T-helper 9 cell (primary cell): ENCODE data around the gene ME2.
"Not testable (repeated sequence)": the region's sequence is repeated elsewhere in the genome, so short reads cannot be mapped to it uniquely, and the experiment has no call there.

Experiments
- DNase-seq: peaks from one replicate; pipeline ENCODE4 v3.0.0-alpha.2; 2020
- total RNA-seq, 2 donors: gene quantifications; one replicate each; lab custom pipeline; 2026; lab: John Stamatoyannopoulos, UW

ME2 gene
- 55.0 to 90.7 reads per million in 2 donors for total RNA-seq

DNA sequence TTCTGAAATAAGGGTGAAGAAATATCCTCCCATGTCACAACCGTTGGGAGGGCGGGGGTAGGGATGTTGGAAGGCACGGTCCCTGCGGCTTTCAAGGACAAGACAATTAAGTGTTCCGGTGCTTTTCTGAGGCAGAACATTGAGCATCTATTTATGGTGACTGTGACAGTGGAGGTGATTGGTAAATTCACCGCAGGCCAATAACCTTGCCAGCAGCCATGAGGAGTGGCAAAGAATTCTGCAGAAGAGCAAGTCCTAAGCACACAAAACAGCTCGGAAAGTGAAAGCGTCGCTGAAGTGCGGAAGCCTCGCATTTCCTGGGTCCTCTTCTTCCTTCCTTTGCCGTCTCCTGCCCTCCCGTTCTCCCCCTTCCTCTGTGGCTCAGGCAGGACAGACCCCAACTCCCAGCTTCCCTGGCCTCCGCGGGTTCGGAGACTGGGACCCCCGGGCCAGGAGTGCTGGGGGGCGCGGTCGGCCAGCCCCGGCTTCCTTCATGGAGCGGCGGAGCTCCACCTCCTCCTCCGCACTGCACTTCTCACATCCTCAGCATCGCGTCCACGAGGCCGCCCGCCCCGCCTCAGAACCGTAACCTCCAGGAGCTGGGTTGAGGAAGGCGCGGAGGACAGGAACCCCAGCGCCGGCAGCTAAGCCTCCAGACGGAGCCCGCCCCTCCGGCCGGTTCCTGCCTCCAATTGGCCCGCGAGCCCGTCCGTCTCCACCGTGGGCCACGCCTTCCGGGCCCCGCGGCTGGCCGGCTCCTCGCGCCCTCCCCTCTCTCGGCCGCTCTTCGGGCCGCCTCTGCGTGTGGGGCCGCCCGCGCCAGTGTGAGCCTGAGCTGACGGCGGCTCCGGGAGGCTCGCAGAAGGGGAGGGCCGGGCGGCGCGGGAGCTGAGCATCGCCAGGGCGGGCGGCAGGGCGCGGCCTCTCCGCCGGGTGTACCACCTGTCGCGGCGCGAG is at the start of gene ME2:
Gene ME2 (plus strand): TSS at position 774 of the 957 bp plus-strand sequence. CDS start 16,703 bp downstream, outside the sequence.
- DNase-seq = peak; percentile 87

DNA sequence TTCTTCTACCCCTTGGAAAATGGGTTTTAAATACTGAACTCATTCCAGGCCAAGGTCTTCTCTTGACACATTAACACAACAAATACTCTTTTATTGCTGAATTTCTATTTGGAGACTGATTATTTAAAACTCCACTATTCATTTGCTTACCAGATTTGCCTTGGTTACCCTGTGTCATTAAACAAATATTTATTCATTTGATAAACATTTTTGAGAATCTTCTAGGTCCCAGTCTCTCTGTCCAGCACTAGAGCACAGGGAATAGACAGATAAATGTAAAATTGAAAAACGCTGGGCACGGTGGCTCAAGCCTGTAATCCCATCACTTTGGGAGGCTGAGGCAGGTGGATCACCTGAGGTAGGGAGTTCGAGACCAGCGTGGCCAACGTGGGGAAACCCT is 49.3 kb upstream of the ME2 start:
- DNase-seq = no peak

GRCh38 chr18:50830544-50830943 is 48.4 kb upstream of the ME2 start:
- no peak for DNase-seq

GRCh38 chr18:50832754-50833153 is 46.2 kb upstream of the ME2 start:
- no peak for DNase-seq

DNA sequence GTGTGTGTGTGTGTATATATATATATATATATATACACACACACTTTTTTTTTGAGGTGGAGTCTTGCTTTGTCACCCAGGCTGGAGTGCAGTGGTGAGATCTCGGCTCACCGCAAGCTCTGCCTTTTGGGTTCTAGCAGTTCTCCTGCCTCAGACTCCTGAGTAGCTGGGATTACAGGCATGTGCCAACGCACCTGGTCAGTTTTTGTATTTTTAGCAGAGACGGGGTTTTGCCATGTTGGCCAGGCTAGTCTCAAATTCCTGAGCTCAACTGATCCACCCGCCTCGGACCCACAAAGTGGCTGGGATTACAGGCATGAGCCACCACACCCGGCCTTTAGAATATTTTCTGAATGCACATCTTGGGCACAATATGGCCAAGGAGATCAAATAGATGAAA is 45.4 kb upstream of the ME2 start:
- DNase-seq = not testable (repeated sequence)

DNA sequence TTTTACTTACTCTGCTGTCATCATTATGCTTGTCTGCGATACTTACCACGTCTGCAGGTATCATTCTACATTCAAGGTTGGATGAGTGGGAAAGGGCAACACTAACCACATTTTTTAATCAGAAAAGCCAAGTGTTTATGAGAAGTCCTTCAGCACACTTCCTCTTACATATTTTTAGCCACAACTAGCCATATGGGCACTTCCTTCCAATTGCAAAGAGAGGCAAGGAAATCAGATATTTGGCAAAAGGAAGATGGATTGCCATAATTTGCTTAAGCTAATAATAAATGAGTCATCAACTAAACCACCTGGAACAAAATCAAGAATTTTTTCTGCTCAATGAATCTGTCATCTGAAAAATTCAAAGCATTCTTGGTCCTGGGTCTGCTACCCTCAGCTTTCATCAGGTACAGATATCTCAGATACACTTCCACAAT is 42.4 kb upstream of the ME2 start:
- DNase-seq = no peak

GRCh38 chr18:50839341-50839740 is 39.6 kb upstream of the ME2 start:
- DNase-seq = no peak

DNA sequence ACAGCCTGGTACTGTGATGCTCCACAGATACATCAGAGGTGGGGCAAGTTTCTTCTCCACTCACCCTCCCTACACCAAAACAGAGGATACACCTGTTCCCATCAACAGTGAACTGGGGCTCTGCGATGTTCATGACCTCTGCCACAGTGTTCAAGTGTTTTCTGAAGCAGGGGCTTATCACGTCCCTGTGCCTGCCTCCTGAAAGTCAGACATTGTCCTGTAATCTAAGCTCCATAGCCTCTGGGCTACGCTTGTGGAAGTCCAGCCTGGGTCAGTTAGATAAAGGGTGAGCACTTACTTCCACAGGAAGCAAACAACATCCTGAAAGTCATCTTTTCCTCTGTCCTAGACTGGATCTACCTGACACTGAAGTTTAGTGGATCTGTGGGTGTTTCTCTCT is 38.9 kb upstream of the ME2 start:
- no peak for DNase-seq

GRCh38 chr18:50842846-50843245 is 36.1 kb upstream of the ME2 start:
- DNase-seq = no peak

DNA sequence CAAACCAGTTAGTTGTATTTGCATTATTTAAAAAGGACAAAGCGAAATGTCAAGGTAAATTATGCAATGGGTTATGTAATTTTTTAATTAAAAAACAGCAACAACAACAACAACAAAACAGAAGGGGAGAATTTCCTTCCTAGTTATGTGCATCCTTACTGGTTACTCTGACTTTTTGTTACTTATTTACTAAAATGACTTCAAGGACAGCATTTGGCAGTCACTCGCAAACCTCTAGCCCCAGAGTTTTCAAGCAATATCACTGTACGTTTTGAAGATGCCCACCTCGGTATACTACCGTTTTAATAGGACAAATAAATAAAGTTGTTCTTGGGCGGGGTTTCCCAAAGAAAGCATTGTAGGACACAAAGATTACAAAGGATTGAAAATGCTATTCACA is 34.4 kb upstream of the ME2 start:
- no peak for DNase-seq

GRCh38 chr18:50844960-50845359 is 34.0 kb upstream of the ME2 start:
- DNase-seq = no peak

GRCh38 chr18:50847192-50847591 is 31.7 kb upstream of the ME2 start:
- no peak for DNase-seq

DNA sequence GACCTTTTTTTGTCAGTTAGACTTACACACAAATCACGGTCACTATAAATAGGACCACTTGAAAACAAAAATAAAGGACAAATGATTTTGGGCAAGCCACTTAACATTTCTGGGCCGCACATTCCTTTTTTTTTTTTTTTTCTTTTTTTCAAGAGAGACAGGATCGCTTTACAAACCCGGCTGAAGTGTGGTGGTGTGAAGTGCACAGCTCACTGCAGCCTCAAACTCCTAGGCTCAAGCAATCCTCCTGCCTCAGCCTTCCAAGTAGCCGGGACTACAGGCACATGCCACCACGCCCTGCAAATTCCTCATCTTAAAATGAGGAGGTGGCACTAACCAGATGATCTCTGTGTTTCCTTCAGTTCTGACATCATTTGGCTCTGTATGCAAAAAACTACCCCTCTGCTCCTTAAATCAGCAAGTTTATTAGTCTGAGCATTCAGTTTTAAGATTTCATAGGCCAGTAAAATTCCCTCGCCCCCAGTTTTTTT is 30.8 kb upstream of the ME2 start:
- no peak for DNase-seq

- DNase-seq = no peak
These were observed 29.9 kb upstream of the ME2 start for GRCh38 chr18:50848991-50849390.

DNA sequence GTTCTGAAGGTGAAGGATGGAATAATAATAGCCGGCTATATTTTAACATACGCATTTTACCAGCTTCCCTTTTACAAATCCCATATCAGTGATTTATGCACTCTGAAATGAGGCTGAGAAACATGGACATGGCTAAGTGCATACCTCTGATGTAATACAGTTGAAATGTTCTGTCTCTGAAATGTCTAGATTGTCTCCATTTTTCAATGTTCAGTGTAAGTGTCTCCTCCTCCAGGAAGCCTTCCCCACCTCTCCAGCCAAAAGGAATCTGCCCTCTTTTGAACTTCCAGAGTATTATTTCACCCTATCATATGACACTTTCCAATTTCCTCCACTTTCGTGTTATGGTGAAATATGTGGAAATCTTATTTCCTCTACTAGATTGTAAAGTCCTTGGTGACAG is 29.5 kb upstream of the ME2 start:
- no peak for DNase-seq

- no peak for DNase-seq
These were observed 28.4 kb upstream of the ME2 start for GRCh38 chr18:50850307-50851065.

GRCh38 chr18:50853863-50854271 is 25.1 kb upstream of the ME2 start:
- DNase-seq = no peak

GRCh38 chr18:50855976-50856757 is 22.8 kb upstream of the ME2 start:
- no peak for DNase-seq

DNA sequence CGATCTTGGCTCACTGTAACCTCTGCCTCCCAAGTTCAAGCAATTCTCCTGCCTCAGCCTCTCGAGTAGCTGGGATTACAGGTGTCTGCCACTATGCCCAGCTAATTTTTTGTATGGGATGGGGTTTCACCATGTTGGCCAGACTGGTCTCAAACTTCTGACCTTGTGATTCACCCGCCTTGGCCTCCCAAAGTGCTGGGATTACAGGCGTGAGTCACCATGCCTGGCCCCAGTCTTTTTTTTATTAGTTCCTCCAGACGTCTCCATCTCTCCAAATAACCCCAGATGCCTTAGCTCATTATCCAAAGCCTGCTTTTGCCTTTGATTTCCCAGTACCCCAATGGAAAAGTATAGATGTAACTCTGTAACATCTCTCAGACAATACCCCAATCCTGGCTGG is 21.8 kb upstream of the ME2 start:
- DNase-seq = not testable (repeated sequence)

GRCh38 chr18:50857694-50858093 is 21.2 kb upstream of the ME2 start:
- no peak for DNase-seq

- DNase-seq = no peak
These were observed 18.9 kb upstream of the ME2 start for GRCh38 chr18:50859793-50860555.

DNA sequence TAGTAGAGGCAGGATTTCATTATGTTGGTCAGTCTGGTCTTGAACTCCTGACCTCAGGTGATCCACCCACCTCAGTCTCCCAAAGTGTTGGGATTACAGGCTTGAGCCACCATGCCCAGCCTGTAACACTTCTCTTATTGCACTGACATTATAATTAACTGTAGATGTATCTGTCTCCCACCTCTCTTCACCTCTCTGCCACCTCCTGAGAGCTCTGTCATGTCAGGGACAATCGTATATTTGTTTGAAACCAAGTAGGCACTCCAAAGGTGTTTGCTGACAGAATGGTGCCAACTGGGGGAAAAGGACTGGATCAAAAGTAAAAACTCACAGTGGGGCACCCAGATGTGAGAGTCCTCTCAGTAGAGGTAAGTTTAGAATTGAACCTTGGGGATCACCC is 17.3 kb upstream of the ME2 start:
- no peak for DNase-seq
